Testis (tissue), 3 donors: Measurements from ENCODE around the gene F8. TPM values are rescaled to one million over a fixed set of nuclear protein-coding genes. Genes with fewer than 3 reads are reported as not detected.
"Not testable (repeated sequence)": the region's sequence is repeated elsewhere in the genome, so short reads cannot be mapped to it uniquely, and the experiment has no call there.

Experiments used
- DNase-seq: peaks from one replicate; pipeline ENCODE4 v3.0.0-alpha.2; 2019
- H3K27ac ChIP-seq, 2 donors: fragments of 200-600 bp; sonication (generic); one replicate each; pipeline ENCODE4 v1.5.1; 2019
- H3K27me3 ChIP-seq: fragments of 200-600 bp; sonication (generic); one replicate; pipeline ENCODE4 v1.5.1; 2019
- H3K36me3 ChIP-seq: fragments of 200-600 bp; sonication (generic); one replicate; pipeline ENCODE4 v1.5.1; 2017; ENCODE audit warnings: low read depth; ENCODE audit errors: missing control alignments
- H3K4me1 ChIP-seq: fragments of 200-600 bp; sonication (generic); one replicate; pipeline ENCODE4 v1.5.1; 2019
- H3K4me3 ChIP-seq, 2 donors: fragments of 200-600 bp; sonication (generic); one replicate each; pipeline ENCODE4 v1.5.1; 2017 to 2019
- H3K9me3 ChIP-seq: fragments of 200-600 bp; sonication (generic); one replicate; pipeline ENCODE4 v1.5.1; 2017
- POLR2A ChIP-seq: fragments of 450-650 bp; IDR thresholded peaks from one replicate; pipeline ENCODE4 v1.6.1; 2017; ENCODE audit warnings: antibody characterized with exemption, mild to moderate bottlenecking, moderate library complexity
- WGBS, 2 donors: methylation state at CpG; one replicate each; pipeline ENCODE4 v1.1.5; 2018; 5-methylcytosine and 5-hydroxymethylcytosine counted together
- intact Hi-C: fragments of 100-400 bp; cut with DNase I; formaldehyde crosslinking; loops from one replicate; pipeline ENCODE4 v1.15.1; 2023; ENCODE audit warnings: low total_unique reads
- polyA plus RNA-seq: library from polyadenylated mRNA; stranded (reverse); fragments of 350-450 nt; fragmentation: Illumina TruSeq; extraction: RNeasy Lipid Tissue Mini Kit (QIAGEN cat#74804); gene quantifications from one replicate; pipeline ENCODE4 v1.2.3, GENCODE V29; 2014; ENCODE audit warnings: low read depth, low replicate concordance; ENCODE audit not compliant: insufficient read depth
- total RNA-seq, 2 donors: library from RNA; depleted of rRNA; stranded (reverse); fragments of >200 nt; gene quantifications; one replicate each; pipeline ENCODE4 v1.2.3, GENCODE V29; 2016
- TF ChIP-seq, protein P1 (sequence below), 3 experiments: fragments of 450-650 bp in 2 of 3; fragments of 200-600 bp in 1 of 3; sonication (generic) in 1 of 3; IDR thresholded peaks; one replicate each; pipeline ENCODE4 v1.5.1; 2016 to 2019; ENCODE audit warnings: antibody characterized with exemption in 3 of 3, mild to moderate bottlenecking in 2 of 3, moderate library complexity in 1 of 3

F8 gene
- total and polyA plus RNA-seq, 3 donors from 2014 or later, result 18.0 to 35.2 (median 25.0) TPM

GRCh38 chrX:155006379-155006778 lies 16.1 kb downstream of the F8 start:
- H3K27me3 ChIP-seq, intact Hi-C loops, H3K4me3 ChIP-seq, H3K36me3 ChIP-seq, H3K27ac ChIP-seq, H3K9me3 ChIP-seq, DNase-seq: not testable (repeated sequence)
- H3K4me1 ChIP-seq, result peaks cover 14% of the 10 kb centered on the region
- WGBS, 2 donors, result no CpG with 5 or more reads among the region's 10 CpGs

- Histone ChIP-seq H3K27ac (peak overlapping the region in 1 of 2 donors; percentile 30), H3K36me3 (no peaks in the 10 kb centered on the region), H3K9me3 (no peaks in the 10 kb centered on the region), H3K4me3 (no peak overlapping the region), H3K4me1 (peaks cover 14% of the 10 kb centered on the region), H3K27me3 (no peaks in the 10 kb centered on the region)
- intact Hi-C loops, result no loop called here
- WGBS, 2 donors, result 89 to 100% methylated on average over 2 of the region's 2 CpGs
- no peak for TF ChIP-seq POLR2A
- TF ChIP-seq, protein P1, sequence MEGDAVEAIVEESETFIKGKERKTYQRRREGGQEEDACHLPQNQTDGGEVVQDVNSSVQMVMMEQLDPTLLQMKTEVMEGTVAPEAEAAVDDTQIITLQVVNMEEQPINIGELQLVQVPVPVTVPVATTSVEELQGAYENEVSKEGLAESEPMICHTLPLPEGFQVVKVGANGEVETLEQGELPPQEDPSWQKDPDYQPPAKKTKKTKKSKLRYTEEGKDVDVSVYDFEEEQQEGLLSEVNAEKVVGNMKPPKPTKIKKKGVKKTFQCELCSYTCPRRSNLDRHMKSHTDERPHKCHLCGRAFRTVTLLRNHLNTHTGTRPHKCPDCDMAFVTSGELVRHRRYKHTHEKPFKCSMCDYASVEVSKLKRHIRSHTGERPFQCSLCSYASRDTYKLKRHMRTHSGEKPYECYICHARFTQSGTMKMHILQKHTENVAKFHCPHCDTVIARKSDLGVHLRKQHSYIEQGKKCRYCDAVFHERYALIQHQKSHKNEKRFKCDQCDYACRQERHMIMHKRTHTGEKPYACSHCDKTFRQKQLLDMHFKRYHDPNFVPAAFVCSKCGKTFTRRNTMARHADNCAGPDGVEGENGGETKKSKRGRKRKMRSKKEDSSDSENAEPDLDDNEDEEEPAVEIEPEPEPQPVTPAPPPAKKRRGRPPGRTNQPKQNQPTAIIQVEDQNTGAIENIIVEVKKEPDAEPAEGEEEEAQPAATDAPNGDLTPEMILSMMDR (IDR thresholded peaks at IDR 0.05), result no peak
- no peak for DNase-seq
Measured at GRCh38 chrX:155005190-155005589, 17.3 kb downstream of the F8 start.

- TF ChIP-seq, protein P1 (IDR thresholded peaks at IDR 0.05), result no peak
- no peak for TF ChIP-seq POLR2A
- 92 to 94% methylated on average over 4 of the region's 4 CpGs for WGBS, 2 donors
- intact Hi-C loops, result no loop called here
- no peak for DNase-seq
- no peak overlapping the region for H3K4me3 ChIP-seq
- H3K27me3 ChIP-seq, result no peaks in the 10 kb centered on the region
- H3K4me1 ChIP-seq, result no peaks in the 10 kb centered on the region
- H3K27ac ChIP-seq, result no peak overlapping the region
- H3K36me3 ChIP-seq, result no peaks in the 10 kb centered on the region
- no peaks in the 10 kb centered on the region for H3K9me3 ChIP-seq
Measured at GRCh38 chrX:155001873-155002272, 20.6 kb downstream of the F8 start.

DNA sequence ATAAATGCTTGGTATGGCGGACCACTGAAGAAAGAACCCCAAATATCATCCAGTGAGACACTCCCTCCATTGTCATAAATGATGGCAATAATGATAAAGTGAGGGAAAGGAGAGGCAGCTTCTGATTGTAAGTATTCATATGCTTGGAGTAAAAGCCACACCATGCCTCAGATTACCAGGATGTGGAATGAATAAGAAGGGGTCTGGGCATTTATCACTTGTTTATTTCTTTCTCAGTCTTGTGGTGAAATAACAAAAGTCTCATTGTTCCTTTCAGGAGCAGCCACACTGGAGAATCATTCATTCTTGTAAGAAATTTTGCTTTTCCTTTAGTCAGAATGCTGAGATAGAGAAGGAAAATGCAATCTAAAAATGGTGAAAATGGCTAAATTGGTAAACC lies 21.7 kb downstream of the F8 start:
- 90 to 100% methylated on average over 1 of the region's 1 CpG for WGBS, 2 donors
- Histone ChIP-seq H3K27me3 (no peaks in the 10 kb centered on the region), H3K36me3 (no peaks in the 10 kb centered on the region), H3K9me3 (no peaks in the 10 kb centered on the region), H3K4me3 (no peak overlapping the region), H3K4me1 (no peaks in the 10 kb centered on the region), H3K27ac (no peak overlapping the region)
- DNase-seq, result no peak
- intact Hi-C loops, result no loop called here
- TF ChIP-seq, protein P1 (IDR thresholded peaks at IDR 0.05), result no peak
- no peak for TF ChIP-seq POLR2A

- Histone ChIP-seq H3K4me3 (no peak overlapping the region), H3K4me1 (no peaks in the 10 kb centered on the region), H3K36me3 (no peaks in the 10 kb centered on the region), H3K27me3 (no peaks in the 10 kb centered on the region), H3K27ac (no peak overlapping the region), H3K9me3 (no peaks in the 10 kb centered on the region)
- 88 to 92% methylated on average over 1 of the region's 1 CpG for WGBS, 2 donors
- TF ChIP-seq POLR2A, result no peak
- TF ChIP-seq, protein P1 (IDR thresholded peaks at IDR 0.05), result no peak
- no peak for DNase-seq
- intact Hi-C loops, result no loop called here
Measured at GRCh38 chrX:154998204-154998880, 24.2 kb downstream of the F8 start.
